K562 (cell line): ENCODE data around the gene GBA2. TPM values are rescaled to one million over a fixed set of nuclear protein-coding genes. Genes with fewer than 3 reads are reported as not detected.

ENCODE experiments used
- ATAC-seq: fragments of 200-7000 bp; cut with Tn5 transposase; 3 replicates; pipeline ENCODE4 v1.9.1; 2020; ENCODE audit warnings: moderate library complexity
- BruUV-seq: library from RNA; stranded (reverse); fragments of 400-500 nt; replicated peaks from 2 replicates; lab custom pipeline; 2021; lab: Mats Ljungman, UMichigan
- CTCF ChIA-PET: fragments of 300-600 bp; formaldehyde crosslinking; extraction: SDS; loops from one replicate; lab custom pipeline; 2021; ENCODE audit warnings: low intra/inter-chr PET ratio; lab: Yijun Ruan, JAX
- POLR2A ChIA-PET: fragments of 300-600, 350-650 bp; sonication (Branson Sonifier 250); formaldehyde crosslinking; extraction: SDS; loops from one replicate; lab custom pipeline; 2021; ENCODE audit warnings: antibody characterized with exemption, inconsistent platforms; lab: Yijun Ruan, JAX
- DNase-seq, 4 experiments: peaks; one replicate each; pipeline versions ENCODE4 v3.0.0 to v3.0.0-alpha.2; 2011 to 2018; ENCODE audit warnings: low spot score in 3 of 4, mixed read lengths in 3 of 4; ENCODE audit errors: extremely low read depth in 1 of 4
- FAIRE-seq: peaks from 2 replicates; lab custom pipeline; 2011; peaks lifted over from hg19 to GRCh38; lab: Jason Lieb, UNC
- H2AFZ ChIP-seq: 2 replicates; pipeline ENCODE4 v1.6.0; 2011; ENCODE audit warnings: low read depth, low read length, control low read depth, inconsistent platforms
- H3K27ac ChIP-seq: fragments of 200-600 bp; 3 replicates; pipeline ENCODE4 v1.8.0; 2011; ENCODE audit warnings: low read depth, mild to moderate bottlenecking, control low read depth, inconsistent platforms, low read length, moderate library complexity, mixed read lengths; ENCODE audit errors: extremely low read depth
- H3K27me3 ChIP-seq, 2 experiments: fragments of 300-600 bp in 1 of 2; 2 replicates in 1 of 2; 3 replicates in 1 of 2; pipeline versions ENCODE4 v1.6.0 to v1.8.0; 2011; ENCODE audit warnings: inconsistent platforms in 2 of 2, low read length in 2 of 2, mild to moderate bottlenecking in 1 of 2, mixed read lengths in 1 of 2, moderate library complexity in 1 of 2; ENCODE audit not compliant: control insufficient read depth in 2 of 2, insufficient read depth in 2 of 2
- H3K36me3 ChIP-seq: fragments of 300-600 bp; 3 replicates; pipeline ENCODE4 v1.8.0; 2011; ENCODE audit warnings: mild to moderate bottlenecking, low read length, inconsistent platforms; ENCODE audit not compliant: control insufficient read depth, insufficient read depth
- H3K4me1 ChIP-seq, 2 experiments: fragments of 200-600 bp in 1 of 2; replicated peaks in 1 of 2; 2 replicates in 1 of 2; 3 replicates in 1 of 2; pipeline versions ENCODE4 v1.5.1 to v1.8.0; 2011; ENCODE audit warnings: inconsistent platforms in 2 of 2, low read length in 2 of 2, mild to moderate bottlenecking in 1 of 2, mixed read lengths in 1 of 2, moderate library complexity in 1 of 2; ENCODE audit not compliant: control insufficient read depth in 2 of 2, insufficient read depth in 2 of 2
- H3K4me2 ChIP-seq: 2 replicates; pipeline ENCODE4 v1.6.1; 2011; ENCODE audit warnings: low read length, control low read depth, inconsistent platforms, mixed read lengths; ENCODE audit not compliant: insufficient read depth
- H3K4me3 ChIP-seq: fragments of 200-600 bp; sonication (generic), shearing (Covaris generic); 2 replicates; pipeline ENCODE4 v1.5.1; 2016; ENCODE audit warnings: control low read depth, inconsistent platforms
- H3K79me2 ChIP-seq: fragments of 200-600 bp; 3 replicates; pipeline ENCODE4 v1.8.0; 2011; ENCODE audit warnings: low read length, inconsistent platforms; ENCODE audit not compliant: control insufficient read depth, insufficient read depth
- H3K9ac ChIP-seq, 2 experiments: 2 replicates each; pipeline versions ENCODE4 v1.6.0 to v1.6.1; 2011; ENCODE audit warnings: low read depth in 2 of 2, low read length in 2 of 2, control low read depth in 1 of 2, inconsistent platforms in 1 of 2, mild to moderate bottlenecking in 1 of 2, mixed read lengths in 1 of 2; ENCODE audit not compliant: insufficient read depth in 1 of 2
- H3K9me1 ChIP-seq: one replicate; pipeline ENCODE4 v1.6.0; 2011; ENCODE audit warnings: inconsistent platforms, mild to moderate bottlenecking, low read length, moderate library complexity; ENCODE audit not compliant: control insufficient read depth, insufficient read depth
- H3K9me3 ChIP-seq: replicated peaks from 2 replicates; pipeline ENCODE4 v1.5.1; 2011; ENCODE audit warnings: low read depth, low read length, inconsistent platforms; ENCODE audit not compliant: control insufficient read depth, insufficient read depth
- H4K20me1 ChIP-seq: replicated peaks from 2 replicates; pipeline ENCODE4 v1.6.1; 2011; ENCODE audit warnings: low read length, inconsistent platforms, mixed read lengths; ENCODE audit not compliant: control insufficient read depth, insufficient read depth
- EP300 ChIP-seq: IDR thresholded peaks from 2 replicates; pipeline ENCODE4 v1.6.1; 2012; ENCODE audit warnings: low read length, improper control_type of control experiment
- FOXM1 ChIP-seq, 2 experiments: fragments of 450-650 bp in 1 of 2; sonication (generic) in 1 of 2; formaldehyde crosslinking in 1 of 2; IDR thresholded peaks; 2 replicates each; pipeline versions ENCODE4 v1.6.1 to v1.9.0; 2017 to 2022; ENCODE audit warnings: low read depth in 2 of 2, mild to moderate bottlenecking in 2 of 2, missing genetic modification reagents in 1 of 2, moderate library complexity in 1 of 2
- GABPB2 ChIP-seq: fragments of 250-450 bp; sonication (Bioruptor Pico); conservative IDR thresholded peaks from 2 replicates; pipeline ENCODE4 v1.5.1; 2021; ENCODE audit warnings: mild to moderate bottlenecking
- HDAC3 ChIP-seq: fragments of 450-650 bp; IDR thresholded peaks from 2 replicates; pipeline ENCODE4 v1.6.1; 2018; ENCODE audit warnings: borderline replicate concordance, mild to moderate bottlenecking, moderate library complexity; ENCODE audit not compliant: partially characterized antibody
- IRF9 ChIP-seq: fragments of 450-650 bp; IDR thresholded peaks from 2 replicates; pipeline ENCODE4 v1.6.1; 2016; ENCODE audit warnings: missing biosample characterization, missing genetic modification characterization
- NR2C1 ChIP-seq, 2 experiments: fragments of 450-650 bp; IDR thresholded peaks; 2 replicates each; pipeline ENCODE4 v1.6.1; 2017; ENCODE audit warnings: mild to moderate bottlenecking in 2 of 2, antibody characterized with exemption in 1 of 2, inconsistent platforms in 1 of 2, missing compliant biosample characterization in 1 of 2, missing genetic modification characterization in 1 of 2
- RAD21 ChIP-seq, 2 experiments: fragments of 250-450 bp in 1 of 2; fragments of 450-650 bp in 1 of 2; sonication (Bioruptor Pico) in 1 of 2; formaldehyde crosslinking in 1 of 2; IDR thresholded peaks in 1 of 2; conservative IDR thresholded peaks in 1 of 2; 2 replicates each; pipeline versions ENCODE4 v1.4.0 to v1.8.0; 2020 to 2022; ENCODE audit warnings: mild to moderate bottlenecking in 2 of 2, moderate library complexity in 1 of 2
- RCOR1 ChIP-seq, 2 experiments: IDR thresholded peaks; 2 replicates each; pipeline ENCODE4 v1.6.1; 2012; ENCODE audit warnings: low read depth in 2 of 2, low read length in 2 of 2, borderline replicate concordance in 1 of 2, improper control_type of control experiment in 1 of 2
- SMAD2 ChIP-seq: fragments of 150-350 bp; IDR thresholded peaks from 2 replicates; pipeline ENCODE4 v1.6.1; 2014; ENCODE audit warnings: low read depth, mild to moderate bottlenecking, low read length
- TFAP4 ChIP-seq: sonication (generic); formaldehyde crosslinking; IDR thresholded peaks from 2 replicates; pipeline ENCODE4 v1.8.0; 2022; ENCODE audit warnings: missing genetic modification reagents, mild to moderate bottlenecking, moderate library complexity, borderline replicate concordance
- XRCC3 ChIP-seq: fragments of 450-650 bp; IDR thresholded peaks from 2 replicates; pipeline ENCODE4 v1.6.1; 2017; ENCODE audit warnings: mild to moderate bottlenecking, moderate library complexity
- ZFP30 ChIP-seq: fragments of 250-450 bp; sonication (Bioruptor Pico); IDR thresholded peaks from 2 replicates; pipeline ENCODE4 v1.8.0; 2022; ENCODE audit warnings: moderate library complexity, mild to moderate bottlenecking, inconsistent platforms, borderline replicate concordance
- ZNF12 ChIP-seq: sonication (generic); formaldehyde crosslinking; IDR thresholded peaks from 2 replicates; pipeline ENCODE4 v1.4.0; 2020; ENCODE audit warnings: mild to moderate bottlenecking, missing genetic modification reagents
- ZNF444 ChIP-seq: fragments of 250-450 bp; sonication (Bioruptor Pico); IDR thresholded peaks from 2 replicates; pipeline ENCODE4 v1.4.0; 2020; ENCODE audit warnings: mild to moderate bottlenecking, moderate library complexity
- ZNF655 ChIP-seq: fragments of 250-450 bp; sonication (Bioruptor Pico); IDR thresholded peaks from 2 replicates; pipeline ENCODE4 v1.5.0; 2021
- ZNF696 ChIP-seq: fragments of 250-450 bp; sonication (Bioruptor Pico); conservative IDR thresholded peaks from 2 replicates; pipeline ENCODE4 v1.4.0; 2020; ENCODE audit warnings: mild to moderate bottlenecking, moderate library complexity
- ZNF76 ChIP-seq: fragments of 250-450 bp; sonication (Bioruptor Pico); IDR thresholded peaks from 2 replicates; pipeline ENCODE4 v1.4.0; 2020; ENCODE audit warnings: mild to moderate bottlenecking, moderate library complexity, borderline replicate concordance
- WGBS: fragments of 100-300 bp; shearing (Covaris generic); methylation state at CpG from one replicate; pipeline ENCODE4 v1.1.6; 2016; ENCODE audit warnings: low coverage, mixed read lengths; ENCODE audit not compliant: insufficient coverage; ENCODE audit errors: missing lambda C conversion rate; 5-methylcytosine and 5-hydroxymethylcytosine counted together
- in situ Hi-C: fragments of 300-500 bp; cut with MboI; formaldehyde crosslinking; loops from 4 replicates; pipeline ENCODE4 v1.15.0; 2018; ENCODE audit warnings: inconsistent platforms, mixed read lengths
- intact Hi-C: fragments of 100-400 bp; cut with micrococcal nuclease; formaldehyde crosslinking; loops from 2 replicates; pipeline ENCODE4 v1.14.2; 2022
- polyA plus RNA-seq, 8 experiments: library from polyadenylated mRNA; depleted of rRNA in 4 of 8; stranded (reverse) in 5 of 8; unstranded in 3 of 8; fragments of >200 nt; fragmentation: Nextera tagmentation in 2 of 8; fragmentation: Illumina TruSeq in 1 of 8; extraction: Ambion mirVana in 2 of 8; extraction: Trizol in 1 of 8; gene quantifications; 2 replicates each; pipeline versions ENCODE4 v1.2.1 to v1.2.3, GENCODE V29; 2011 to 2014; ENCODE audit warnings: inconsistent platforms in 1 of 8, missing spikeins in 1 of 8
- total RNA-seq, 7 experiments: library from RNA; depleted of rRNA in 6 of 7; stranded (reverse); fragments of >200 nt in 6 of 7; fragmentation: Illumina TruSeq in 2 of 7; extraction: Trizol in 2 of 7; gene quantifications; 2 replicates each; pipeline versions ENCODE4 v1.2.1 to v1.2.3, GENCODE V29; 2011 to 2021; ENCODE audit warnings: low replicate concordance in 1 of 7

GBA2 gene
- total and polyA plus RNA-seq, 9 of the 15 experiments (the other 6 are each of a cell fraction or from before 2014, with no cell fraction given), result 14.1 to 60.4 (median 32.1) TPM

- TF ChIP-seq ZNF12, result no peak
- no peak for TF ChIP-seq IRF9
- TF ChIP-seq GABPB2 (CRISPR knock-in tag), result no peak
- TF ChIP-seq ZNF696, result no peak
- TF ChIP-seq FOXM1 (IDR thresholded peaks at IDR 0.05; ENCODE audit: low read depth), result no peak
- no peak for TF ChIP-seq FOXM1 (CRISPR knock-in tag; IDR thresholded peaks at IDR 0.05; ENCODE audit: low read depth)
- TF ChIP-seq ZFP30, result no peak
These were observed 1.2 kb upstream of the GBA2 start (continued) for GRCh38 chr9:35750256-35750531.

GRCh38 chr9:35749515-35750255, 657 bp upstream of the GBA2 start:
- Histone ChIP-seq H4K20me1 (peaks cover 19% of the 10 kb centered on the region), H3K9me3 (no peaks in the 10 kb centered on the region), H3K4me2 (peak overlapping the region; percentile 93), H3K4me1 (peaks cover 8 to 19% of the 10 kb centered on the region in 2 experiments; a peak in 4 of 5 replicates), H3K27me3 (no peaks in the 10 kb centered on the region), H3K27ac (peak overlapping the region; percentile 91), H3K4me3 (peak overlapping the region; percentile 95), H3K79me2 (peaks cover 51% of the 10 kb centered on the region), H3K36me3 (peaks cover 45% of the 10 kb centered on the region; the same call in 2 of the 3 replicates), H2AFZ (peak overlapping the region; percentile 78), H3K9me1 (peaks cover 6% of the 10 kb centered on the region), H3K9ac (peak overlapping the region; percentile 86 to 93)
- FAIRE-seq, result peak; percentile 70
- peak; percentile 71 for ATAC-seq
- no TSS peak for BruUV-seq
- intact Hi-C loops, result loop anchor here (2.0 kb wide), 1 partner anchor 17 kb away; the partner anchor contains the start of genes CREB3 and TLN1
- ChIA-PET CTCF (no interaction called here), POLR2A (interaction anchor here (0.8 to 3.9 kb wide), 6 partner anchors 9 to 89 kb away, joined by 3 to 17 read pairs (median 4); partner anchors contain the start of genes CREB3 and TLN1)
- in situ Hi-C loops, result no loop called here
- peak in 3 of 4 experiments; percentile 47 to 55 (median 54) for DNase-seq
- 8% methylated on average over 13 of the region's 19 CpGs for WGBS
- 0 out of 4 replicates have a peak, but pooled peaks of 1 of the 2 experiments have one; percentile 11 for TF ChIP-seq RCOR1 (IDR thresholded peaks at IDR 0.05; ENCODE audit: borderline replicate concordance in 1 of 2, low read depth in 2 of 2, low read length in 2 of 2)
- no peak for TF ChIP-seq TFAP4
- no peak for TF ChIP-seq SMAD2
- no peak for TF ChIP-seq EP300
- TF ChIP-seq XRCC3, result no peak
- no peak for TF ChIP-seq HDAC3
- TF ChIP-seq ZNF76 (CRISPR knock-in tag), result no peak
- no peak; the same call in 1 of the 2 replicates for TF ChIP-seq NR2C1 (IDR thresholded peaks at IDR 0.05)
- TF ChIP-seq NR2C1 (tag; IDR thresholded peaks at IDR 0.05), result peak; percentile 59
- TF ChIP-seq ZNF444, result no peak
- TF ChIP-seq RAD21 (CRISPR knock-in tag; conservative IDR thresholded peaks at IDR 0.05 in 1 of 2, IDR thresholded peaks at IDR 0.05 in 1 of 2), result 0 out of 4 replicates have a peak, but pooled peaks of 1 of the 2 experiments have one; percentile 12
- no peak for TF ChIP-seq ZNF655 (CRISPR knock-in tag)
